T47D (cell line): Measurements from ENCODE around the gene TRIM56.
A peak's percentile ranks its signal among the peaks of the same experiment; 100 is the strongest.
"Not testable (repeated sequence)": the region's sequence is repeated elsewhere in the genome, so short reads cannot be mapped to it uniquely, and the experiment has no call there.

Source experiments
- DNase-seq, 2 experiments: peaks; one replicate each; pipeline versions ENCODE4 v3.0.0 to v3.0.0-alpha.2; 2011 to 2012; ENCODE audit warnings: low read depth in 1 of 2, low spot score in 1 of 2
- JUND ChIP-seq: IDR thresholded peaks from 2 replicates; pipeline ENCODE4 v1.6.1; 2012; ENCODE audit warnings: low read depth
- in situ Hi-C: cut with HindIII; loops from 2 replicates; pipeline ENCODE4 v1.10.0; 2016; ENCODE audit warnings: low sequenced_read_pairs, low pct_unique_long_range_greater_than_20kb

The TRIM56 gene

GRCh38 chr7:101085162-101085964 lies at the start of gene TRIM56:
TRIM56 (plus strand) TSS chr7:101085481; CDS start chr7:101087313, 1,832 bp downstream.
- in situ Hi-C loops, result no loop called here
- TF ChIP-seq JUND, result no peak
- peak; percentile 73 to 81 for DNase-seq

- no peak for DNase-seq
- no peak for TF ChIP-seq JUND
- in situ Hi-C loops, result no loop called here
These were observed 49.3 kb upstream of the TRIM56 start for GRCh38 chr7:101035941-101036340.

- in situ Hi-C loops, DNase-seq: not testable (repeated sequence)
These were observed 44.0 kb upstream of the TRIM56 start for GRCh38 chr7:101041283-101041682.

GRCh38 chr7:101058355-101058754 lies 26.9 kb upstream of the TRIM56 start:
- peak in 1 of 2 experiments; percentile 75 for DNase-seq
- TF ChIP-seq JUND, result no peak
- in situ Hi-C loops, result no loop called here

- in situ Hi-C loops, result no loop called here
- TF ChIP-seq JUND, result no peak
These were observed 25.7 kb upstream of the TRIM56 start for GRCh38 chr7:101059620-101059942.

GRCh38 chr7:101060992-101061391 lies 24.3 kb upstream of the TRIM56 start:
- no peak for TF ChIP-seq JUND
- in situ Hi-C loops, result no loop called here
- no peak for DNase-seq

More at GRCh38 chr7:101059620-101059942, 25.7 kb upstream of the TRIM56 start:
- no peak for DNase-seq

GRCh38 chr7:101064176-101064550 lies 21.1 kb upstream of the TRIM56 start:
- in situ Hi-C loops, result not testable (repeated sequence)

GRCh38 chr7:101065162-101065561 lies 20.1 kb upstream of the TRIM56 start:
- DNase-seq, in situ Hi-C loops: not testable (repeated sequence)

More at GRCh38 chr7:101064176-101064550, 21.1 kb upstream of the TRIM56 start:
- not testable (repeated sequence) for DNase-seq

GRCh38 chr7:101066141-101066832 lies 19.0 kb upstream of the TRIM56 start:
- no peak for TF ChIP-seq JUND
- no peak for DNase-seq
- in situ Hi-C loops, result no loop called here

- in situ Hi-C loops, result no loop called here
- no peak for DNase-seq
- TF ChIP-seq JUND, result no peak
These were observed 18.5 kb upstream of the TRIM56 start for GRCh38 chr7:101066833-101067177.

GRCh38 chr7:101068401-101068800 lies 16.9 kb upstream of the TRIM56 start:
- TF ChIP-seq JUND, result no peak
- in situ Hi-C loops, result no loop called here
- DNase-seq, result no peak

- in situ Hi-C loops, result not testable (repeated sequence)
These were observed 13.7 kb upstream of the TRIM56 start for GRCh38 chr7:101071362-101072104.

GRCh38 chr7:101075646-101076045 lies 9.6 kb upstream of the TRIM56 start:
- DNase-seq, result no peak
- TF ChIP-seq JUND, result no peak
- in situ Hi-C loops, result no loop called here

More at GRCh38 chr7:101071362-101072104, 13.7 kb upstream of the TRIM56 start:
- DNase-seq, result not testable (repeated sequence)

GRCh38 chr7:101076183-101076582 lies 9.1 kb upstream of the TRIM56 start:
- in situ Hi-C loops, DNase-seq: not testable (repeated sequence)
